Measurements from ENCODE around the gene CCL26. TPM values are rescaled to one million over a fixed set of nuclear protein-coding genes. Genes with fewer than 3 reads are reported as not detected.

Gene CCL26
- total and polyA plus RNA-seq, 2 experiments from 2014 or later = 3.0 to 18.4 TPM

DNA sequence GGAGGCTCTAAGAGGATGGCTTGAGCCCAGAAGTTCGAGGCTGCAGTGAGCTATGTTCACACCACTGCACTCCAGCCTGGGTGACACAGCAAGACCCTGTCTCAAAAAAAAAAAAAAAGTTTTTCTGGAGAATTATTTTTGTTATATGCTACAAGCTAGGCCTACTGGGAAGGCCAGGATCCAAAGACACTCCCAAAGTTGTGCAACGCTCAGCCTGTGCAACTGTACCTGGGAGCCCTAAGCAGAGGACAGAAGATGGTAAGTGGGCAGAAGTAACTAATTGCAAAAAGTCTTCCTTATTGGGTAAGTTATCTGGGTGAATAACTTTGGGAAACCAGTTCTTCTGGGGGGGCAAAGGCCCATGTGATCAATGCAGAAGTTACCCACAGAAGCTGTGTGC lies 50.6 kb downstream of the CCL26 start:
- no peak overlapping the region for H3K27ac Mint-ChIP-seq
- DNase-seq (ENCODE audit: low spot score) (no peak), ATAC-seq (no peak)
- Histone ChIP-seq H3K27me3 (ENCODE audit: insufficient read depth) (no peaks in the 10 kb centered on the region), H3K4me1 (ENCODE audit: insufficient read depth) (no peaks in the 10 kb centered on the region), H3K4me2 (no peak overlapping the region), H3K4me3 (no peak overlapping the region), H3F3A (replicated peaks; ENCODE audit: low read depth) (no peaks in the 10 kb centered on the region), H4K20me1 (replicated peaks; ENCODE audit: insufficient read depth) (no peaks in the 10 kb centered on the region; the same call in 1 of the 2 replicates), H3K27ac (ENCODE audit: low read depth) (no peak overlapping the region), H3K36me3 (ENCODE audit: insufficient read depth) (no peaks in the 10 kb centered on the region), H2AFZ (no peak overlapping the region), H3K9me2 (ENCODE audit: insufficient read depth) (no peaks in the 10 kb centered on the region), H3K79me2 (replicated peaks; ENCODE audit: insufficient read depth) (no peaks in the 10 kb centered on the region)
- H3K9me3 Mint-ChIP-seq = no peaks in the 10 kb centered on the region
- H3K4me1 Mint-ChIP-seq = no peaks in the 10 kb centered on the region
- no peaks in the 10 kb centered on the region for H3K27me3 Mint-ChIP-seq (ENCODE audit: insufficient read depth, low read depth, poor library complexity)
- TF ChIP-seq, protein P1, sequence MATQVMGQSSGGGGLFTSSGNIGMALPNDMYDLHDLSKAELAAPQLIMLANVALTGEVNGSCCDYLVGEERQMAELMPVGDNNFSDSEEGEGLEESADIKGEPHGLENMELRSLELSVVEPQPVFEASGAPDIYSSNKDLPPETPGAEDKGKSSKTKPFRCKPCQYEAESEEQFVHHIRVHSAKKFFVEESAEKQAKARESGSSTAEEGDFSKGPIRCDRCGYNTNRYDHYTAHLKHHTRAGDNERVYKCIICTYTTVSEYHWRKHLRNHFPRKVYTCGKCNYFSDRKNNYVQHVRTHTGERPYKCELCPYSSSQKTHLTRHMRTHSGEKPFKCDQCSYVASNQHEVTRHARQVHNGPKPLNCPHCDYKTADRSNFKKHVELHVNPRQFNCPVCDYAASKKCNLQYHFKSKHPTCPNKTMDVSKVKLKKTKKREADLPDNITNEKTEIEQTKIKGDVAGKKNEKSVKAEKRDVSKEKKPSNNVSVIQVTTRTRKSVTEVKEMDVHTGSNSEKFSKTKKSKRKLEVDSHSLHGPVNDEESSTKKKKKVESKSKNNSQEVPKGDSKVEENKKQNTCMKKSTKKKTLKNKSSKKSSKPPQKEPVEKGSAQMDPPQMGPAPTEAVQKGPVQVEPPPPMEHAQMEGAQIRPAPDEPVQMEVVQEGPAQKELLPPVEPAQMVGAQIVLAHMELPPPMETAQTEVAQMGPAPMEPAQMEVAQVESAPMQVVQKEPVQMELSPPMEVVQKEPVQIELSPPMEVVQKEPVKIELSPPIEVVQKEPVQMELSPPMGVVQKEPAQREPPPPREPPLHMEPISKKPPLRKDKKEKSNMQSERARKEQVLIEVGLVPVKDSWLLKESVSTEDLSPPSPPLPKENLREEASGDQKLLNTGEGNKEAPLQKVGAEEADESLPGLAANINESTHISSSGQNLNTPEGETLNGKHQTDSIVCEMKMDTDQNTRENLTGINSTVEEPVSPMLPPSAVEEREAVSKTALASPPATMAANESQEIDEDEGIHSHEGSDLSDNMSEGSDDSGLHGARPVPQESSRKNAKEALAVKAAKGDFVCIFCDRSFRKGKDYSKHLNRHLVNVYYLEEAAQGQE (IDR thresholded peaks at IDR 0.05; ENCODE audit: unreplicated experiment) = no peak
- H3K36me3 Mint-ChIP-seq (ENCODE audit: low read depth) = no peaks in the 10 kb centered on the region
- no peak overlapping the region for H3K4me3 Mint-ChIP-seq

DNA sequence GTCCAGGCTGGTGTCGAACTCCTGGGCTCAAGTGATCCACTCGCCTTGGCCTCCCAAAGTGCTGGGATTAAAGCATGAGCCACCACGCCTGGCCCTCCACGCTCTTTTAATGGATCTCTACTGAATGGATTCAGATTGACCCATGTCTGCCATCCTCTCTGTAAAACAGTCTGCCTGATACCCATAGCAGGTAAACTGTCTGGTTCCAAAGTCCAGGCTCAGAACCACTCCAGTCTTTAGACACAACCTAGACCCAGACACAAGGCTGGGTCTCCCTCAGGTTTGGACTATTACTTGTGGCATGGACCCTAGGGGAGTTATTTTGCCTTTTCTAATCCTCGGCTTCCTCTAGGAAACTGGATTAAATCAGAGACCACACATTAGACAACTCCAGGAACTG lies 52.4 kb downstream of the CCL26 start:
- Histone ChIP-seq H3K79me2 (replicated peaks; ENCODE audit: insufficient read depth) (no peaks in the 10 kb centered on the region), H3K9me2 (ENCODE audit: insufficient read depth) (no peaks in the 10 kb centered on the region), H3K27me3 (ENCODE audit: insufficient read depth) (no peaks in the 10 kb centered on the region), H3K4me3 (no peak overlapping the region), H3K4me2 (no peak overlapping the region), H3K4me1 (ENCODE audit: insufficient read depth) (no peaks in the 10 kb centered on the region), H4K20me1 (replicated peaks; ENCODE audit: insufficient read depth) (no peaks in the 10 kb centered on the region; the same call in 1 of the 2 replicates), H3K27ac (ENCODE audit: low read depth) (no peak overlapping the region), H3F3A (replicated peaks; ENCODE audit: low read depth) (no peaks in the 10 kb centered on the region), H2AFZ (no peak overlapping the region), H3K36me3 (ENCODE audit: insufficient read depth) (no peaks in the 10 kb centered on the region)
- peaks cover 2% of the 10 kb centered on the region; the same call in 1 of the 3 replicates for H3K36me3 Mint-ChIP-seq (ENCODE audit: low read depth)
- no peaks in the 10 kb centered on the region for H3K4me1 Mint-ChIP-seq
- H3K4me3 Mint-ChIP-seq = no peak overlapping the region
- ATAC-seq = no peak
- peaks cover 2% of the 10 kb centered on the region for H3K27me3 Mint-ChIP-seq (ENCODE audit: insufficient read depth, low read depth, poor library complexity)
- no peak overlapping the region for H3K27ac Mint-ChIP-seq
- no peak for DNase-seq (ENCODE audit: low spot score)
- H3K9me3 Mint-ChIP-seq = no peaks in the 10 kb centered on the region
- TF ChIP-seq, protein P2, sequence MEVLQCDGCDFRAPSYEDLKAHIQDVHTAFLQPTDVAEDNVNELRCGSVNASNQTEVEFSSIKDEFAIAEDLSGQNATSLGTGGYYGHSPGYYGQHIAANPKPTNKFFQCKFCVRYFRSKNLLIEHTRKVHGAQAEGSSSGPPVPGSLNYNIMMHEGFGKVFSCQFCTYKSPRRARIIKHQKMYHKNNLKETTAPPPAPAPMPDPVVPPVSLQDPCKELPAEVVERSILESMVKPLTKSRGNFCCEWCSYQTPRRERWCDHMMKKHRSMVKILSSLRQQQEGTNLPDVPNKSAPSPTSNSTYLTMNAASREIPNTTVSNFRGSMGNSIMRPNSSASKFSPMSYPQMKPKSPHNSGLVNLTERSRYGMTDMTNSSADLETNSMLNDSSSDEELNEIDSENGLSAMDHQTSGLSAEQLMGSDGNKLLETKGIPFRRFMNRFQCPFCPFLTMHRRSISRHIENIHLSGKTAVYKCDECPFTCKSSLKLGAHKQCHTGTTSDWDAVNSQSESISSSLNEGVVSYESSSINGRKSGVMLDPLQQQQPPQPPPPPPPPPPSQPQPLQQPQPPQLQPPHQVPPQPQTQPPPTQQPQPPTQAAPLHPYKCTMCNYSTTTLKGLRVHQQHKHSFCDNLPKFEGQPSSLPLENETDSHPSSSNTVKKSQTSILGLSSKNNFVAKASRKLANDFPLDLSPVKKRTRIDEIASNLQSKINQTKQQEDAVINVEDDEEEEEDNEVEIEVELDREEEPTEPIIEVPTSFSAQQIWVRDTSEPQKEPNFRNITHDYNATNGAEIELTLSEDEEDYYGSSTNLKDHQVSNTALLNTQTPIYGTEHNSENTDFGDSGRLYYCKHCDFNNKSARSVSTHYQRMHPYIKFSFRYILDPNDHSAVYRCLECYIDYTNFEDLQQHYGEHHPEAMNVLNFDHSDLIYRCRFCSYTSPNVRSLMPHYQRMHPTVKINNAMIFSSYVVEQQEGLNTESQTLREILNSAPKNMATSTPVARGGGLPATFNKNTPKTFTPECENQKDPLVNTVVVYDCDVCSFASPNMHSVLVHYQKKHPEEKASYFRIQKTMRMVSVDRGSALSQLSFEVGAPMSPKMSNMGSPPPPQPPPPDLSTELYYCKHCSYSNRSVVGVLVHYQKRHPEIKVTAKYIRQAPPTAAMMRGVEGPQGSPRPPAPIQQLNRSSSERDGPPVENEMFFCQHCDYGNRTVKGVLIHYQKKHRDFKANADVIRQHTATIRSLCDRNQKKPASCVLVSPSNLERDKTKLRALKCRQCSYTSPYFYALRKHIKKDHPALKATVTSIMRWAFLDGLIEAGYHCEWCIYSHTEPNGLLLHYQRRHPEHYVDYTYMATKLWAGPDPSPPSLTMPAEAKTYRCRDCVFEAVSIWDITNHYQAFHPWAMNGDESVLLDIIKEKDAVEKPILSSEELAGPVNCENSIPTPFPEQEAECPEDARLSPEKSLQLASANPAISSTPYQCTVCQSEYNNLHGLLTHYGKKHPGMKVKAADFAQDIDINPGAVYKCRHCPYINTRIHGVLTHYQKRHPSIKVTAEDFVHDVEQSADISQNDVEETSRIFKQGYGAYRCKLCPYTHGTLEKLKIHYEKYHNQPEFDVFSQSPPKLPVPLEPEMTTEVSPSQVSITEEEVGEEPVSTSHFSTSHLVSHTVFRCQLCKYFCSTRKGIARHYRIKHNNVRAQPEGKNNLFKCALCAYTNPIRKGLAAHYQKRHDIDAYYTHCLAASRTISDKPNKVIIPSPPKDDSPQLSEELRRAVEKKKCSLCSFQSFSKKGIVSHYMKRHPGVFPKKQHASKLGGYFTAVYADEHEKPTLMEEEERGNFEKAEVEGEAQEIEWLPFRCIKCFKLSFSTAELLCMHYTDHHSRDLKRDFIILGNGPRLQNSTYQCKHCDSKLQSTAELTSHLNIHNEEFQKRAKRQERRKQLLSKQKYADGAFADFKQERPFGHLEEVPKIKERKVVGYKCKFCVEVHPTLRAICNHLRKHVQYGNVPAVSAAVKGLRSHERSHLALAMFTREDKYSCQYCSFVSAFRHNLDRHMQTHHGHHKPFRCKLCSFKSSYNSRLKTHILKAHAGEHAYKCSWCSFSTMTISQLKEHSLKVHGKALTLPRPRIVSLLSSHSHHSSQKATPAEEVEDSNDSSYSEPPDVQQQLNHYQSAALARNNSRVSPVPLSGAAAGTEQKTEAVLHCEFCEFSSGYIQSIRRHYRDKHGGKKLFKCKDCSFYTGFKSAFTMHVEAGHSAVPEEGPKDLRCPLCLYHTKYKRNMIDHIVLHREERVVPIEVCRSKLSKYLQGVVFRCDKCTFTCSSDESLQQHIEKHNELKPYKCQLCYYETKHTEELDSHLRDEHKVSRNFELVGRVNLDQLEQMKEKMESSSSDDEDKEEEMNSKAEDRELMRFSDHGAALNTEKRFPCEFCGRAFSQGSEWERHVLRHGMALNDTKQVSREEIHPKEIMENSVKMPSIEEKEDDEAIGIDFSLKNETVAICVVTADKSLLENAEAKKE (CRISPR knock-in tag; IDR thresholded peaks at IDR 0.05) = no peak
- TF ChIP-seq STAT1 (IDR thresholded peaks at IDR 0.05; ENCODE audit: unreplicated experiment) = no peak
- TF ChIP-seq, protein P3, sequence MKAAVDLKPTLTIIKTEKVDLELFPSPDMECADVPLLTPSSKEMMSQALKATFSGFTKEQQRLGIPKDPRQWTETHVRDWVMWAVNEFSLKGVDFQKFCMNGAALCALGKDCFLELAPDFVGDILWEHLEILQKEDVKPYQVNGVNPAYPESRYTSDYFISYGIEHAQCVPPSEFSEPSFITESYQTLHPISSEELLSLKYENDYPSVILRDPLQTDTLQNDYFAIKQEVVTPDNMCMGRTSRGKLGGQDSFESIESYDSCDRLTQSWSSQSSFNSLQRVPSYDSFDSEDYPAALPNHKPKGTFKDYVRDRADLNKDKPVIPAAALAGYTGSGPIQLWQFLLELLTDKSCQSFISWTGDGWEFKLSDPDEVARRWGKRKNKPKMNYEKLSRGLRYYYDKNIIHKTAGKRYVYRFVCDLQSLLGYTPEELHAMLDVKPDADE (IDR thresholded peaks at IDR 0.05) = no peak
- TF ChIP-seq CREB1 (CRISPR knock-in tag; IDR thresholded peaks at IDR 0.05; ENCODE audit: low read depth) = no peak
- TF ChIP-seq ZNF331 (CRISPR knock-in tag; IDR thresholded peaks at IDR 0.05; ENCODE audit: low read depth) = no peak
- TF ChIP-seq ZNF114 (CRISPR knock-in tag; IDR thresholded peaks at IDR 0.05) = no peak
- TF ChIP-seq EZH2 (IDR thresholded peaks at IDR 0.05; ENCODE audit: low read depth, unreplicated experiment) = no peak

Measured in GM23338 (cell line).